HepG2 (cell line): ENCODE results near the gene SCAPER.

Experiments
- CBFB ChIP-seq: sonication (generic); formaldehyde crosslinking; IDR thresholded peaks from 2 replicates; pipeline ENCODE4 v1.4.0; 2020; ENCODE audit warnings: missing genetic modification reagents
- MYNN ChIP-seq: sonication (generic); formaldehyde crosslinking; IDR thresholded peaks from 2 replicates; pipeline ENCODE4 v1.4.0; 2020; ENCODE audit warnings: mild to moderate bottlenecking, low read depth, missing genetic modification reagents
- RELA ChIP-seq: sonication (generic); formaldehyde crosslinking; IDR thresholded peaks from 2 replicates; pipeline ENCODE4 v1.4.0; 2020; ENCODE audit warnings: missing genetic modification reagents
- SIN3A ChIP-seq: IDR thresholded peaks from 2 replicates; pipeline ENCODE4 v1.6.1; 2011; ENCODE audit warnings: low read depth, mild to moderate bottlenecking, control low read depth, low read length, borderline replicate concordance
- SP140L ChIP-seq: sonication (generic); formaldehyde crosslinking; IDR thresholded peaks from 2 replicates; pipeline ENCODE4 v1.4.0; 2020; ENCODE audit warnings: missing genetic modification reagents, borderline replicate concordance
- U2AF1 ChIP-seq: fragments of 200-400 bp; formaldehyde crosslinking; optimal IDR thresholded peaks from 2 replicates; pipeline ENCODE3; 2017; ENCODE audit warnings: mild to moderate bottlenecking, low read depth, low read length
- ZEB1 ChIP-seq: IDR thresholded peaks from 2 replicates; pipeline ENCODE4 v1.6.1; 2012; ENCODE audit warnings: mild to moderate bottlenecking, low read depth, inconsistent platforms; ENCODE audit not compliant: insufficient replicate concordance
- ZFP36 ChIP-seq: fragments of 150-350 bp; IDR thresholded peaks from 2 replicates; pipeline ENCODE4 v1.6.1; 2018; ENCODE audit warnings: borderline replicate concordance, low read length, low read depth; ENCODE audit not compliant: partially characterized antibody
- ZIK1 ChIP-seq: sonication (generic); formaldehyde crosslinking; IDR thresholded peaks from 2 replicates; pipeline ENCODE4 v1.5.0; 2020; ENCODE audit warnings: mild to moderate bottlenecking, low read depth, missing genetic modification reagents, borderline replicate concordance
- ZNF234 ChIP-seq: sonication (generic); formaldehyde crosslinking; conservative IDR thresholded peaks from 2 replicates; pipeline ENCODE4 v1.5.1; 2020; ENCODE audit warnings: mild to moderate bottlenecking, missing genetic modification reagents
- TF ChIP-seq, protein P1 (sequence below): sonication (generic); formaldehyde crosslinking; IDR thresholded peaks from 2 replicates; pipeline ENCODE4 v1.5.0; 2020; ENCODE audit warnings: mild to moderate bottlenecking, missing genetic modification reagents, moderate library complexity
- TF ChIP-seq, protein P2 (sequence below), 2 experiments: fragments of 450-650 bp in 1 of 2; sonication (generic) in 1 of 2; formaldehyde crosslinking in 1 of 2; IDR thresholded peaks; 2 replicates each; pipeline versions ENCODE4 v1.6.1 to v1.8.0; 2016 to 2022; ENCODE audit warnings: antibody characterized with exemption in 1 of 2, mild to moderate bottlenecking in 1 of 2, missing genetic modification reagents in 1 of 2
- TF ChIP-seq, protein P3 (sequence below): sonication (generic); formaldehyde crosslinking; IDR thresholded peaks from 2 replicates; pipeline ENCODE4 v1.4.0; 2020; ENCODE audit warnings: mild to moderate bottlenecking, missing genetic modification reagents
- TF ChIP-seq, protein P4 (sequence below): IDR thresholded peaks from 2 replicates; pipeline ENCODE4 v1.6.1; 2016; ENCODE audit warnings: missing compliant biosample characterization, missing genetic modification reagents, borderline replicate concordance

DNA sequence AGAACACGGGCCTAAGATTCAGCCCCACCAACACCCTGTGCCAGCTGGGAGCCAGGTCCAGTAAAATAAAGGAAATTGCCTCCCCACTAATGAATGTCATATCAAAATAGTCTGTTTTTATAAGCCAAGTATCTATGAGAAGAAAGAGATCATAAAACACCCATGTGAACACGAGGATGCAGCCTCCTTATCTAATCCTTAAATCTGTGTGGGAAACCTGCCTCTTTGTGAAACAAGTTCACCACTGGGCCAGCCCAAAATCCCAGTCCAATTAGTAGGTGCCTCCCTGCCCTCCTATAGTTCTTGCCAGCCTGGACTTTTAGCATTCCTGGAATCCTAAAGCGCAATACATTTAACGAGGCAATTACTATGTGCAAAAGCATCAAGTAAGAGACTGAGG is 42.0 kb downstream of the SCAPER start:
- TF ChIP-seq U2AF1 (no peak), MYNN (no peak), ZFP36 (no peak), ZEB1 (no peak), SIN3A (no peak), ZNF234 (CRISPR knock-in tag) (no peak), SP140L (CRISPR knock-in tag) (no peak), ZIK1 (CRISPR knock-in tag) (no peak), RELA (no peak), CBFB (CRISPR knock-in tag) (no peak)
- TF ChIP-seq, protein P1, sequence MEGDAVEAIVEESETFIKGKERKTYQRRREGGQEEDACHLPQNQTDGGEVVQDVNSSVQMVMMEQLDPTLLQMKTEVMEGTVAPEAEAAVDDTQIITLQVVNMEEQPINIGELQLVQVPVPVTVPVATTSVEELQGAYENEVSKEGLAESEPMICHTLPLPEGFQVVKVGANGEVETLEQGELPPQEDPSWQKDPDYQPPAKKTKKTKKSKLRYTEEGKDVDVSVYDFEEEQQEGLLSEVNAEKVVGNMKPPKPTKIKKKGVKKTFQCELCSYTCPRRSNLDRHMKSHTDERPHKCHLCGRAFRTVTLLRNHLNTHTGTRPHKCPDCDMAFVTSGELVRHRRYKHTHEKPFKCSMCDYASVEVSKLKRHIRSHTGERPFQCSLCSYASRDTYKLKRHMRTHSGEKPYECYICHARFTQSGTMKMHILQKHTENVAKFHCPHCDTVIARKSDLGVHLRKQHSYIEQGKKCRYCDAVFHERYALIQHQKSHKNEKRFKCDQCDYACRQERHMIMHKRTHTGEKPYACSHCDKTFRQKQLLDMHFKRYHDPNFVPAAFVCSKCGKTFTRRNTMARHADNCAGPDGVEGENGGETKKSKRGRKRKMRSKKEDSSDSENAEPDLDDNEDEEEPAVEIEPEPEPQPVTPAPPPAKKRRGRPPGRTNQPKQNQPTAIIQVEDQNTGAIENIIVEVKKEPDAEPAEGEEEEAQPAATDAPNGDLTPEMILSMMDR (CRISPR knock-in tag) = no peak
- TF ChIP-seq, protein P2, sequence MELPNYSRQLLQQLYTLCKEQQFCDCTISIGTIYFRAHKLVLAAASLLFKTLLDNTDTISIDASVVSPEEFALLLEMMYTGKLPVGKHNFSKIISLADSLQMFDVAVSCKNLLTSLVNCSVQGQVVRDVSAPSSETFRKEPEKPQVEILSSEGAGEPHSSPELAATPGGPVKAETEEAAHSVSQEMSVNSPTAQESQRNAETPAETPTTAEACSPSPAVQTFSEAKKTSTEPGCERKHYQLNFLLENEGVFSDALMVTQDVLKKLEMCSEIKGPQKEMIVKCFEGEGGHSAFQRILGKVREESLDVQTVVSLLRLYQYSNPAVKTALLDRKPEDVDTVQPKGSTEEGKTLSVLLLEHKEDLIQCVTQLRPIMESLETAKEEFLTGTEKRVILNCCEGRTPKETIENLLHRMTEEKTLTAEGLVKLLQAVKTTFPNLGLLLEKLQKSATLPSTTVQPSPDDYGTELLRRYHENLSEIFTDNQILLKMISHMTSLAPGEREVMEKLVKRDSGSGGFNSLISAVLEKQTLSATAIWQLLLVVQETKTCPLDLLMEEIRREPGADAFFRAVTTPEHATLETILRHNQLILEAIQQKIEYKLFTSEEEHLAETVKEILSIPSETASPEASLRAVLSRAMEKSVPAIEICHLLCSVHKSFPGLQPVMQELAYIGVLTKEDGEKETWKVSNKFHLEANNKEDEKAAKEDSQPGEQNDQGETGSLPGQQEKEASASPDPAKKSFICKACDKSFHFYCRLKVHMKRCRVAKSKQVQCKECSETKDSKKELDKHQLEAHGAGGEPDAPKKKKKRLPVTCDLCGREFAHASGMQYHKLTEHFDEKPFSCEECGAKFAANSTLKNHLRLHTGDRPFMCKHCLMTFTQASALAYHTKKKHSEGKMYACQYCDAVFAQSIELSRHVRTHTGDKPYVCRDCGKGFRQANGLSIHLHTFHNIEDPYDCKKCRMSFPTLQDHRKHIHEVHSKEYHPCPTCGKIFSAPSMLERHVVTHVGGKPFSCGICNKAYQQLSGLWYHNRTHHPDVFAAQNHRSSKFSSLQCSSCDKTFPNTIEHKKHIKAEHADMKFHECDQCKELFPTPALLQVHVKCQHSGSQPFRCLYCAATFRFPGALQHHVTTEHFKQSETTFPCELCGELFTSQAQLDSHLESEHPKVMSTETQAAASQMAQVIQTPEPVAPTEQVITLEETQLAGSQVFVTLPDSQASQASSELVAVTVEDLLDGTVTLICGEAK (IDR thresholded peaks at IDR 0.05) = no peak
- TF ChIP-seq, protein P2 (CRISPR knock-in tag; IDR thresholded peaks at IDR 0.05) = no peak
- TF ChIP-seq, protein P3, sequence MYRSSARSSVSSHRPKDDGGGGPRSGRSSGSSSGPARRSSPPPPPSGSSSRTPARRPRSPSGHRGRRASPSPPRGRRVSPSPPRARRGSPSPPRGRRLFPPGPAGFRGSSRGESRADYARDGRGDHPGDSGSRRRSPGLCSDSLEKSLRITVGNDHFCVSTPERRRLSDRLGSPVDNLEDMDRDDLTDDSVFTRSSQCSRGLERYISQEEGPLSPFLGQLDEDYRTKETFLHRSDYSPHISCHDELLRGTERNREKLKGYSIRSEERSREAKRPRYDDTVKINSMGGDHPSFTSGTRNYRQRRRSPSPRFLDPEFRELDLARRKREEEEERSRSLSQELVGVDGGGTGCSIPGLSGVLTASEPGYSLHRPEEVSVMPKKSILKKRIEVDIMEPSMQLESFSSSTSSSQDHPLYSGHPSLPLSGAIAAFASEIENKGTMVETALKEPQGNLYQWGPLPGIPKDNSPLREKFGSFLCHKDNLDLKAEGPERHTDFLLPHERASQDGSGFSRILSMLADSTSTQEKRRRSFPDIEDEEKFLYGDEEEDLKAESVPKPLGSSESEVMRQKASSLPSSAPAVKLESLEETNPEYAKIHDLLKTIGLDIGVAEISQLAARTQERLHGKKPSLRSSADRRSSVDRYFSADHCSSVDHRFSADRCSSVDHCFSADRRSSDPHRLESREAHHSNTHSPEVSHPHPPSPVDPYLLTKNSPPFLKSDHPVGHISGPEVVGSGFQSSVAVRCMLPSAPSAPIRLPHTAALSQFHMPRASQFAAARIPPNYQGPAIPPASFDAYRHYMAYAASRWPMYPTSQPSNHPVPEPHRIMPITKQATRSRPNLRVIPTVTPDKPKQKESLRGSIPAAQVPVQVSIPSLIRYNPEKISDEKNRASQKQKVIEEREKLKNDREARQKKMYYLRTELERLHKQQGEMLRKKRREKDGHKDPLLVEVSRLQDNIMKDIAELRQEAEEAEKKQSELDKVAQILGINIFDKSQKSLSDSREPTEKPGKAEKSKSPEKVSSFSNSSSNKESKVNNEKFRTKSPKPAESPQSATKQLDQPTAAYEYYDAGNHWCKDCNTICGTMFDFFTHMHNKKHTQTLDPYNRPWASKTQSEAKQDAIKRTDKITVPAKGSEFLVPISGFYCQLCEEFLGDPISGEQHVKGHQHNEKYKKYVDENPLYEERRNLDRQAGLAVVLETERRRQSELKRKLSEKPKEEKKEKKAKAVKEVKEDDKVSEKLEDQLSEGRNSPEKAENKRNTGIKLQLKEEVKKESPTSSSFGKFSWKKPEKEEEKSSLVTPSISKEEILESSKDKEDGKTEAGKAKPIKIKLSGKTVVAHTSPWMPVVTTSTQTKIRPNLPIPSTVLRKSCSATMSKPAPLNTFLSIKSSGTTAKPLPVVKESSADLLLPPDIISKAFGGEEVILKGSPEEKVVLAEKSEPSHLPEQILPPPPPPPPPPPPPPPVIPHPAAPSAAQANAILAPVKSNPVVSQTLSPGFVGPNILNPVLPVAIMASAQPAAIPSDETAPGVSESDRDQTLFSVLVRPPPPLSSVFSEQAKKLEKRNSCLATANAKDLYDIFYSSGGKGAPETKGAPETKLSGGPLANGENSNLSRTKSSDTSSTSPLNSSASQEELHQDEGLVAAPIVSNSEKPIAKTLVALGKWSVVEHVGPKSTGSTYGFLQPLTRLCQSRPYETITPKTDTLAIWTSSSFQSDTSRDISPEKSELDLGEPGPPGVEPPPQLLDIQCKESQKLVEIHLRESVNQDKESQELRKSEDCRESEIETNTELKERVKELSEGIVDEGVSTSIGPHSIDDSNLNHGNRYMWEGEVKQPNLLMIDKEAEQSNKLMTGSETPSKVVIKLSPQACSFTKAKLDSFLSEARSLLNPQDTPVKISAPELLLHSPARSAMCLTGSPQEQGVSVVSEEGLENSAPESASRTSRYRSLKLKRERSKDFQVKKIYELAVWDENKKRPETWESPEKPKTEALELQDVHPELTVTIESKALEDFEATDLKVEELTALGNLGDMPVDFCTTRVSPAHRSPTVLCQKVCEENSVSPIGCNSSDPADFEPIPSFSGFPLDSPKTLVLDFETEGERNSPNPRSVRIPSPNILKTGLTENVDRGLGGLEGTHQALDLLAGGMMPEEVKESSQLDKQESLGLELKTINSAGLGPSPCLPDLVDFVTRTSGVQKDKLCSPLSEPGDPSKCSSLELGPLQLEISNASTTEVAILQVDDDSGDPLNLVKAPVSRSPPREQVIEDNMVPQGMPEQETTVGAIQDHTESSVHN (CRISPR knock-in tag) = no peak
- TF ChIP-seq, protein P4, sequence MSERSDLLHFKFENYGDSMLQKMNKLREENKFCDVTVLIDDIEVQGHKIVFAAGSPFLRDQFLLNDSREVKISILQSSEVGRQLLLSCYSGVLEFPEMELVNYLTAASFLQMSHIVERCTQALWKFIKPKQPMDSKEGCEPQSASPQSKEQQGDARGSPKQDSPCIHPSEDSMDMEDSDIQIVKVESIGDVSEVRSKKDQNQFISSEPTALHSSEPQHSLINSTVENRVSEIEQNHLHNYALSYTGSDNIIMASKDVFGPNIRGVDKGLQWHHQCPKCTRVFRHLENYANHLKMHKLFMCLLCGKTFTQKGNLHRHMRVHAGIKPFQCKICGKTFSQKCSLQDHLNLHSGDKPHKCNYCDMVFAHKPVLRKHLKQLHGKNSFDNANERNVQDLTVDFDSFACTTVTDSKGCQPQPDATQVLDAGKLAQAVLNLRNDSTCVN (CRISPR knock-in tag) = no peak
